Embryonic facial prominence (tissue), 1 donor: ENCODE measurements around the gene RHBDD1.

ENCODE experiments used
- DNase-seq: peaks from one replicate; pipeline ENCODE4 v3.0.0-alpha.2; 2016; ENCODE audit errors: extremely low spot score

Gene RHBDD1

GRCh38 chr2:227031379-227031778 lies 195.5 kb downstream of the RHBDD1 start:
- no peak for DNase-seq

DNA sequence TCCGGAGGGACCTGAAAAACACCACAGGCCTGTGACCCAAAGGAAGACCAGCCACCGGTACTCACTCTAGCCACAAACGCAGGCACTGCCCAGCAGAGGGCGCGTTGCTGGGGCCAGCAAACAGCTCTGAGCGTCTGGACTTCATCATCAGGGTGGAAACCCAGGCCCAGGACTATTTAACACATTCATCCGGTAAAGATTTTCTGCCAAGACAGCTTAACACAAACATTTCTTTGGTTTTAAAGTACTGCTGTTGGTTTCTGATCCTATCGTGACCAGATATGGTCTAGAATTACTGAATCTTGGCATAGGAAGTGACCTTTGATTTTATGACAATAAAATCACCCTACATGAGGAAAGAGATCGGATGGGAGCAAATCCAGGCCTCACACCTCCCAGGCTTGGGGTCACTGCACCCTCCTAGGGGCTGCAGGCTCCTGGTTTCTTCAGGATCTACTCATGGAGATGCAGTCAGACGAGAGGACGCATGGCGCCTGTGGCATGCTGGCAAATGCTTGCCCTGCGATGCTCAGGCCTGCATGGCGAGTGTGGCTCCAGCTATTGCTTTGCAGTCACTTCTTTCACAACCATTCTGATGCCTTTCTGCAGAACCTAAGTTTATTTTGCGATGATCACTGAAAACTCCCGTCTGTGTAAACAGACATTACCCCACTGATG lies 197.8 kb downstream of the RHBDD1 start:
- DNase-seq, result no peak

DNA sequence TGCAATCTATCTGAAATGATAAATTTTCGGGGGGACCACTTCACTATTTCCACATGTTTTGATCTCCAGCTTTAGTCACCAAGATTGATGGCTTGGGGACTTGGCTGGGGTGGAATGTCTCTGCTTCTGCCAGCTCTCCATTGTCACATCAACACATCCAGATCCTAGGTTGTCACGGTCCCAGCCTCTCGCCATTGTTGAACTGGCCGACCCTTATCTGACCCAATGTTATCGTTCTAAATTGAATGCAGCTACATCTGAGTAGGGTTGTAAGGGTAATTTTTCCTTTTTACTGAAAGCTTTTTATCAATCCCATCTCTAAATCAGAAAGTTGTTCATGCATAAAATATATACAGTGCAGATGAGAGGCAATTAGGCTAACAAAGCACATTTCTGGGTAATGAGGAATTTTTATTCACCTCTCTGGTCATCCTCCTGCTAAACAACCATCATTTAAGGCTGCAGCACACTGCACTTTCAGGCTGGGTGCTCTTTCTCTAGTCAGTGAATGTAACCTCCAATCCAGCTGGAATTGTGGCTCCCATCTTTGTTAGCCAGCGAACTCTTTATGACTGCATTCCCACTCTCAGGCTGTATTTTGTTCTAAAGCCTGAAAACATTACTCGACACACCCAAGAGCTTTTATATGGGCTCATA lies 200.0 kb downstream of the RHBDD1 start:
- DNase-seq, result no peak

- no peak for DNase-seq
These were observed 200.7 kb downstream of the RHBDD1 start for GRCh38 chr2:227036527-227036926.

DNA sequence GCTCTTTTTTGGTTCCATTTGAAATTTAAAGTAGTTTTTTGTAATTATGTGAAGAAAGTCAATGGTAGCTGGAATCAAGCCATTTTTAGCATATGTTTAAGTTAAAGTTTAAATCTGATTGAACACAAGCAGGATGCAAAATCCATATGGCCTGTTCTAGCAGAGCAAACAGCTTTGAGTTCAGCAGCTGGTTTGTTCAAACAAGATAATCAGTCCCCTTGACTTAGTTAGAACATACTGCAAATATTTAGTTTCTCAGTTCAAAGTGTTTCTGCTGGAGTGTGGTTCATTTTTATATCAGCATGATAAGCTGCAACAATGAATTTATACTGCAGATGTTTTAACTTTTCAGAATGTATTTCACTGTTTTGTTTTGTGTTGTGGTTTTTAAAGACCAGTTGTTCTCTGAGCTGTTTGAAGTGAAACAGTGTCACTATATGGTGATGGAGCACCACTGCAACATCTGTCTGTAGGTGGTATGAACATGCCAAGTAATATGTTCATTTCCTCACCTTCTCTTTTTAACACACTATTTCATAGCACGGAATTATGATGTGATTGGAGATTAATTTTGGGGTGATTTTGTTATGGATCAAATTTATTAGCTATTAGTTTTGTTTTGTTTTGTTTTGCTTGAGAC lies 202.8 kb downstream of the RHBDD1 start:
- no peak for DNase-seq

DNA sequence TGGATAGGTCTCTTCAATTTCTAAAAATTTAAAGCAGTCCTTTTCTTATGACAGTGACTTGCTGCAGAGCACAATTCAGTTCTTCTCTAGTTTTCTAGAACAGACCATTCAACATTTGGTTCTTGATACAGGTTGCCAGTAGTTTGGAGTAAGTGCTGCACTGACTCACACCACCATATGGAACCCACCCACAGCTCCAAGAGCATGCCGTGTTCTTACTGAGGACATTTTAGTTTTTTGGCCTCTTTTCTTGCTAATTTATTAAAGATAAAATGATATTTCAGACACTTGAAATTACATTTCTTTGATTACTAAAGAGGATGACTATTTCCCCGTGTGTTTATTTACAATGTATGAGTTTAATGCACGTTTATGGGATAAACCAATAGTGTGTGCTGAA lies 208.1 kb downstream of the RHBDD1 start:
- no peak for DNase-seq
